GM21528 (cell line): ENCODE data around the gene GRWD1.

Experiments used
- ATAC-seq: cut with Tn5 transposase; IDR thresholded peaks from one replicate; pipeline ENCODE4 v1.9.1; 2021; ENCODE audit warnings: mild to moderate bottlenecking, moderate library complexity; ENCODE audit not compliant: unreplicated experiment, low FRiP score

GRWD1 gene

DNA sequence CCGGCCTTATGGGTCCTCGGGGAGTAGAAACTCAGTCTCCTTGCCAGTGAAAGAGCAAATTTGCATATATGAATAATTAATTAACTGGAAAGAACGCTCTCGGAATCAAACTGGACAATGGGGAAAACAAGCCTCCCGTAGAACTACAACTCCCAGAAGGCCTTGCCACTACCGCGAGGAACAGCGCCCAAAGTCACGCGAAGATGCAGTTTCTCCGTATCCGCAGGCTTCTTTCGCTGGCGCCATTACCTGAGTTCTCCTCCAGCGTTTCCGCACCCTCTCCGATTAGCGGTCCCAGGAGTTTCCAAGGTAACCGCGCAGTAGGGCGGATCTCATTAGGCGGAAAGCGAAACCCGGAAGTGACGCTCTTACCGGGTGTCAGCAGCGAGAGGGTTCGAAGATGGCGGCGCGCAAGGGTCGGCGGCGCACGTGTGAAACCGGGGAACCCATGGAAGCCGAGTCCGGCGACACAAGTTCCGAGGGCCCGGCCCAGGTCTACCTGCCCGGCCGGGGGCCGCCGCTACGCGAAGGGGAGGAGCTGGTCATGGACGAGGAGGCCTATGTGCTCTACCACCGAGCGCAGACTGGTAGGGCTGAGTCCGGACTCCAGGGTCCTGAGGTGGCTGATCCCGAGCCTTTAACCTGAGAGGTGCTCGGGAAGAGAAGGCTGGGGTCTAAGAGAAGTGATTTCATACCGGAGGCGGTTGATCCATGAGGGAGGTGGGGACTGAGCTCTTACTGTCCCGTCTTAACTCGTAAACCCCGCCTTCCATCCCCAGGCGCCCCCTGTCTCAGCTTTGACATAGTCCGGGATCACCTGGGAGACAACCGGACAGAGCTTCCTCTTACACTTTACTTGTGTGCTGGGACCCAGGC is at the start of gene GRWD1:
TSS of gene GRWD1 (plus strand) at position 378 of the 876 bp plus-strand sequence. CDS start at position 401, 23 bp downstream.
- peak; percentile 71 for ATAC-seq

DNA sequence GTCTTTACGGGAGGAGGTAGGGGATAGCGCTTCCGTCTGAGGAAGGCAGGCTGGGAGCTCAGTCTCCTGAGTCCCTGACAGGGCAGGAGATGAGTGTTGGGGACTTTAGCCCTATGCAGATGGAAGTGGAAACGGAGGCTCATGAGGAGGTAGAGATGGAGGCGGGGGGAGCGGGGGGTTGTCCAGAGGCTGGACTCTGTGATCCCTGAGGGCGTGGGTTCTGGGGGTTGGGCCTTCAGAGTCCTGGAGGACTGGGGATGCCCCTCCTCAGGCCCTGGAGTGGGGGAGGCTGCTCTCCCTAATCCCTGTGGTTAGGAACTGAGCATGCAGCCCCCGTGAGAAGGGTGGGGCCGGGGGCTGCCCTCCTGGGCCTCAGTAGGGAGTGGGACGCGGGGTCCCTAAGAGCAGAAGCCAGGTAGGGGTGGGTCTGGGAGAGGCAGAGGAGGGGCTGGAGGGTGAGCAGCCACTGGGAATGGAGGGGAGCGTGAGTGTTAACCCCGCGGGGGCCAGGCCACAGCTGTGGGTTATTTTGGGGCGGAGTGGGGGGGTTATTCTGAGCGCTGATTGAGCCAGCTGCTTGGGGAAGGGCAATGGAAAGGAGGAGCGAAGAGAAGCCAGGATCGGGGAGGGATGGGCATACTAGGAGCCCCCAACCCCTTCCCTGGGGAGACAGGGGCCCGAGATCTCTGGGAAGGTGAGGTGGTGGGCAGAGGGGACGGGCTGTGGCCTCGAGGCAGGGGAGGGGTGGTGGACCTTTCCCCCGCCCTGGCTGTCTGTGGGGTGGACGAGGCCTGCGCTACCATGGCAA is 49.6 kb upstream of the GRWD1 start:
- no peak for ATAC-seq

DNA sequence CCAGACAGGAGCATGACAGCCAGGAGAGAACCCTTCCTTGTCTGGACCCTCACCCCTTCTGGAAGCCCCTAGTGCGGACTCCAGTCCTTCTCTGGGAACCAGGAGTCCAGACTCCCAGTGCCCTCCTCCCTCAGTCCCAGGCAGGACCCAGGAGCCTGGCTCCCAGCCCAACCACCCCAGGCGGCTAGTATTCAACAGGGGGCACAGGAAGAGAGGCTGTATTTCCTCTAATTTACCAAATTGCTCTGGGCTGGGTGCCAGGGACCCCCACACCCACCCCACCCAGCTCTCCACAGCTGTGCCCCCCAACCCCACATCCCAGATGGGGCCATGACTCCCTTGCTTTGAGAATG is 49.0 kb upstream of the GRWD1 start:
- no peak for ATAC-seq

DNA sequence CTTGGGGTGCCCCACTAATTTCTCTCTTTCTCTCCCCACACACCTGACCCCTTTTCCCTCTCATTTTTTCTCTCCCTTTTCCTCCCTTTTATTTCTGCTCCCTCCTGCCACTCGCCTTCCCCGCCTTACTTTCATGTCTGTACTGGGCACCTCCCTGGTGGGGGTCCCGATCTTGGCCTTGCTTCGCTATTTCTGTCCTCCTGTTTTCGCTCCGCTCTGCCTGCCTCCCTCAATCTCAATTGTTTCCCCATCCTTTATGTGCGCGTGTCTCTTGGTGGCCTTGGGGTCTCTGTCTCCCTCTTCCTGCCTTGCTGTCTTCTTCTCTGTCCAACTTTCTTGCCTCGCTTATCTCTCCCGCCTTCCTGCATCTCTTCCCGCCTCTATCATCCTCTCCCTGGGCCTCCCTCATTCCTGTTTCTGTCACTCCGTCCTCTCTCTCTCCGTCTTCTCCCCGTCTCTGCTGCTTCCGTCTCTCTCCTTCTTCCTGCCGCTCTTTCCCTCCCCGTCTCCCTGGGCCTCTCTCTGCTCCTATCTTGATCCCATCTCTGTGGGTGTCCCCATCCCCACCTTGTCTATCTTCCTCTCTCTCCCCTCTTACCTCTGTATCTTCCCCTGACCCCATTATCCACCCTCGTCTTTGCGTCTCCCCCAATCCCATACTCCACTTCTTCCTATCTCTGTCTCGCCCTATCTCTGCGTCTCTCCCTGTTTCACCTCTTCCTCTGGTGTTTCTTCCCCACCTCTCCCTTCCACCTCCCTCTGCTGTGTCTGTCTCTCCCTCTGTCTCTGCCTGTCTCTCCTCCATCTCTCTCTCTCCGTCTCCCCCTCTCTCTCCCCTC is 48.3 kb upstream of the GRWD1 start:
- ATAC-seq = no peak

DNA sequence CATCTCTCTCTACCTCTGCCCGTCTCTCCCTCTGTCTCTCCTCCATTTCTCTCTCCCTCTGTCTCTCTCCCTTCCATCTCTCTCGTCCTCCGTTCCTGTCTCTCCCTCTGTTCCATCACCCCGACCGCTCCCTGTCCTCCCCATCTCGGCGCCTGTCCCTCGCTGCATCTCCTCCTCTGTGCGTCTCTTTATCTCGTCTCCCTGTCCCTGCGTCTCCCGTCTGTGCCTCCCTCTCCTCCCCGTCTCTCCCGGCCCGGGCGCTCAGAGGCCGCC is 47.7 kb upstream of the GRWD1 start:
- no peak for ATAC-seq

DNA sequence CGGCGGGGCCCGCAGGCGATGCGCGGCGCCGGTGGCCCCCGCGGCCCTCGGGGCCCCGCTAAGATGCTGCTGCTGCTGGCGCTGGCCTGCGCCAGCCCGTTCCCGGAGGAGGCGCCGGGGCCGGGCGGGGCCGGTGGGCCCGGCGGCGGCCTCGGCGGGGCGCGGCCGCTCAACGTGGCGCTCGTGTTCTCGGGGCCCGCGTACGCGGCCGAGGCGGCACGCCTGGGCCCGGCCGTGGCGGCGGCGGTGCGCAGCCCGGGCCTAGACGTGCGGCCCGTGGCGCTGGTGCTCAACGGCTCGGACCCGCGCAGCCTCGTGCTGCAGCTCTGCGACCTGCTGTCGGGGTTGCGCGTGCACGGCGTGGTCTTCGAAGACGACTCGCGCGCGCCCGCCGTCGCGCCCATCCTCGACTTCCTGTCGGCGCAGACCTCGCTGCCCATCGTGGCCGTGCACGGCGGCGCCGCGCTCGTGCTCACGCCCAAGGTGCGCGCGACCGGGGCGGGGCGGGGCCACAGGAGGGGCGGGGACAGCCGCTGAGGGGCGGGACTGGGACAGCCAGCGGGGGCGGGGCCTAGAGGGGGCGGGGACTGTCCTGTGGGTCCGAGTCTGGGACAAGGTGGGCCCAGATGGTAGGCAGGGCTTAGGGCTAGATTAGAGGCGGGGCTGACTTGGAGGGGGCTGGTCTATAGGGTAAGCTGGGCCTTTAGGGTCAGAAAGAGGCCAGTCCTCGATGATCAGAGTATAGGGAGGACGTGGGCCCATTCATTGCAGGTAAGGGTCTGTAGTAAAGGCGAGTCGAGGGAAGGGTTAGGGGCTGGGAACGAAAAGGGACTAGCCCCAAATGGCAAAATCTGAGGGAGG is 47.2 kb upstream of the GRWD1 start:
- ATAC-seq = no peak

DNA sequence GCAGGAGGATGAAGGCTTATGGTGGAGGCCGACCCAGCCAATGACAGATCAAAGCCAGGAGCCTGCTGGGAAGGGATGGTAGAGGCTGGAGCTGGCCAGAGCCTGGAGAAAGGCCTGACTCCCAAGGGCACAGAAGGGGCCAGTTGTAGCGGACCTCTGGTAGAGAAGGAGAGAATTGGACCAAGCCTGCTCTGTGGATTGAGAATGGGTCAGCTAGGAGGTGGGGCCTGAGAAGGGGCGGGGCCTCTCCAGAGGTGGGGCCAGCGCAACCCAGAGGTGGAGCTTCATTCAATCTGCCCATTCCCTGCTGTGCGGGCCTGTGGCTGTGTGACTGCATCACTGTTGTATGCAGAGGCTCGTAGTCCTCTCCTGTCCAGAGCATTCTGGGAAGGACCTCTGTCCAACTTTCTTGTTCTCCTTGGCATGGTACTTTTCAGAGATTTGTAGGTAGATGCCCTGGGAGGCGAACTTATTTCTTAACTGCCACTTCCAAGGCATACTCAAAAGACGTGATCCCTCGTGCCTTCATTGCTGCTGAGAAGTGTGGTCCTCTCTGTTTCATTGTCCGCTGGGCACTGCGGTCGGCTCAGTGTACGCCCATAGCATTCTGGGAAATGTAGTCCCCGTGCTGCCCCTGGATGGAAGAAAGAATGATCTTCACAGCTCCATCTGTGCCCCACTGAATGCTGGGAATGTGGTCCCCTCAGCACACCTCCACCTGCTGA is 45.6 kb upstream of the GRWD1 start:
- no peak for ATAC-seq

DNA sequence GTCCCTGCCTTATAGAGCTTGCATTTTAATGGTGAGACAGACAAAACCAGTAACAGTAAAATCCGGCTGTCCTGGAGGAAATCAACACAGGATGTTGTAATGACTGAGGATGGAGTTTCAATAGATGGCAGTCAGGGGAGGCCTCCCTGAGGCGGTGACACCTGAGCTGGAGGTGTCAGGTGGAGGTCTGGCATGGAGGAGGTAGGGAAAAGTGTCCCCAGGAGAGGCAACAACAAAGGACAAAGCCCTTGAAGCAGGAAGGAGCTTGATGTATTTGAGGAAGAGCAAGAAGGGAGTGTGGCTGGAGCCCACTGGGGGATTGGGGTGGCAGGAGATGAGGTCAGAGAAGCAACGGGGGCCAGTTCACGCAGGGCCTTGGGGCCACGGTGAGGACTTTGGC is 44.5 kb upstream of the GRWD1 start:
- no peak for ATAC-seq

DNA sequence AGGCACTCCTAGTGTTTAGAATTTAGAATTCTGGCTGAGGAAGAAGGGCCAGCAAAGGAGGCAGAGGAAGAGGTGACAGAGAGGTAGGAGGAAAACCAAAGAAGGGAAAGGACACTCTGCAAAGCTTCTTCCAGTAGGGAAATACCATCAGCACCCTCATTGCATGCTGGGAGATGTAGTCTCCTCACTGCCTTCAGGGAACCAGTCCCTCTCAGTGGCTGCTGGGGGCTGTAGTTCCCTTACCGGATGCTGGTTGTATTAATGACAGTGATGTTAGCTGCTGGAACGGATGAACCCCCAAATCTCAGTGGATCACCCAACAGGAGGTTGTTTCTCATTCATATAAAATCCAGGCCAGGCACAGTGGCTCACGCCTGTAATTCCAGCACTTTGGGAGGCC is 42.2 kb upstream of the GRWD1 start:
- ATAC-seq = no peak

DNA sequence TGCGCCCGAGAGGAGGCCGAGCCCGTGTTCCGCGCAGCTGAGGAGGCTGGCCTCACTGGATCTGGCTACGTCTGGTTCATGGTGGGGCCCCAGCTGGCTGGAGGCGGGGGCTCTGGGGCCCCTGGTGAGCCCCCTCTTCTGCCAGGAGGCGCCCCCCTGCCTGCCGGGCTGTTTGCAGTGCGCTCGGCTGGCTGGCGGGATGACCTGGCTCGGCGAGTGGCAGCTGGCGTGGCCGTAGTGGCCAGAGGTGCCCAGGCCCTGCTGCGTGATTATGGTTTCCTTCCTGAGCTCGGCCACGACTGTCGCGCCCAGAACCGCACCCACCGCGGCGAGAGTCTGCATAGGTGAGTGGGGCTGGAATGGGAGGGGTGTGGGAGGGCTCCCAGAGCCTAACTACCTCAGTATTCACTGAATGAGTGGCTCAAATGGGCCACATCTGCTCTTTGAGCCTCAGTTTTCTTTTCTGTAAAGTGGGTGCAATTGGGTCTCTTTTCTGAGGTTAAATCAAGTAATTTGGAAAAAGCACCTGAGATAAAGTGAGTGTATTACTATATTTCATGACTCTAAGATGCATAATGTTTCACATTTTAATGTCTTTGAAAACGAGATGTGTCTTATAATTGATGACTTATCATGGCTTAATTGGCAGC is 40.6 kb upstream of the GRWD1 start:
- no peak for ATAC-seq

DNA sequence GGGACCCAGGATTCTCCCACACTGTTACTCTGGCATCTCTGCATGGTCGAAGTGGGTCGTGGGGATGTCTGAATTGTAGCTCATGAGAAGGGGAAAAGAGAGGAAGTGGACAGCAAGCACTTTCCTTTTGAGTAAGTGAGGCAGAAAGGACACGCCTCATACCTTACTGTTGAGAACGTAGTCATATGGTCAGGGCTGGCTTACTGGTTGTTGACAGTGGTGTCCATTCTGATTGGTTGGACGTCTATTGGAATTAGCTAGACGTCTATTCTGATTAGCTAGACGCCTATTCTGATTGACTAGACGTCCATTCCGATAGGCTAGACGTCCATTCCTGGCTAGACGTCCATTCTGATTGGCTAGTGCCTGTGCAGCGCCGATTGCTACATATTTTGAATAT is 39.9 kb upstream of the GRWD1 start:
- no peak for ATAC-seq

DNA sequence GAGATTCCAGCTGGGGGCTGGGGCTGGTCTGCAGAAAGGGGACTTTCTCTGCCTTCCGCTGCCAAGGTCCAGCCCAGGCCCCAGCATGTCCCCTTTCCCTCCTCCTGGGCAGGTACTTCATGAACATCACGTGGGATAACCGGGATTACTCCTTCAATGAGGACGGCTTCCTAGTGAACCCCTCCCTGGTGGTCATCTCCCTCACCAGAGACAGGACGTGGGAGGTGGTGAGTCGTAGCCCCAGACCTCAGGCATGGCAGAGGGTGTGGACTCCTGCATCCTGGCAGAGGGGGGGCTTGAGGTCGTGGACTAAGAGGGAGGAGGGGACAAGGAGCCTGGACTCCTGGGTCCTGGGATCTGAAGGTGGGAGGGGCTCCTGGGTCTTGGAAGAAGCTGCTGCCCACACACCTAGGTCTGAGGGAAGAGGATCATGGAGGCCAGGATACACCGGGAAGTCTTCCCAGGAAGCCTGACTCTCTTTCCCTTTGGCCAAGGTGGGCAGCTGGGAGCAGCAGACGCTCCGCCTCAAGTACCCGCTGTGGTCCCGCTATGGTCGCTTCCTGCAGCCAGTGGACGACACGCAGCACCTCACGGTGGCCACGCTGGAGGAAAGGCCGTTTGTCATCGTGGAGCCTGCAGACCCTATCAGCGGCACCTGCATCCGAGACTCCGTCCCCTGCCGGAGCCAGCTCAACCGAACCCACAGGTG is 31.8 kb upstream of the GRWD1 start:
- ATAC-seq = no peak

DNA sequence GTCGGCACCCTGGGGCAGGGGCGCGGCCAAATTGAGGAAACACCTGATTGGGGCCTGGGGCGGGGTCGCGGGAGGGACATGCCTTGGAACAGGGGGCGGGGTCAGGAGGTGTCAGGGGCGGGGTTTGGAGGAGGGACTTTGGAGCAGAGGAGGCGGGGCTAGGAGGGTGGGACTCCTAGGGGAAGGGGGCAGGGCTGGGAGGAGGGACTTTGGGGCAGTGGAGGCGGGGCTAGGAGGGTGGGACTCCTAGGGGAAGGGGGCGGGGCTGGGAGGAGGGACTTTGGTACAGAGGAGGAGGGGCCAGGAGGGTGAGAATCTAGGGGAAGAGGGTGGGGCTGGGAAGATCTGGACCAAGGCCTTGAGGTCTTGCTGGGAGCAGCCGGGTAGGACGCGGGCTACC is 30.4 kb upstream of the GRWD1 start:
- ATAC-seq = no peak

DNA sequence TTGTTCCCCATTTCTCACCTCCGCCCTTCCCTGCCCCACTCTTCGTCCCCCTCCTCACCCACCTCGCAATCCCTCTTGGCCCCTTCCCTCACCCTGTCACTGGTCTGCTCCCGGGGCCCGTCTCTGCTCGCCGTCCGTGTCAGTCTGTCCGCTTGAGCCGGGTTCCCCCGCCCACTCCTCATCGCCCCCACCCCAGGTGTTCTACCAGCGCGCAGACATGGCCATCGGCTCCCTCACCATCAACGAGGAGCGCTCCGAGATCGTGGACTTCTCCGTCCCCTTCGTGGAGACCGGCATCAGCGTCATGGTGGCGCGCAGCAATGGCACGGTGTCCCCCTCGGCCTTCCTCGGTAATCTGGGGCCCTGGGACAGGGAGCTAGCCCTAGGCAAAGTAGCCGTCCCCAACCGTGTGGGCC is 30.0 kb upstream of the GRWD1 start:
- ATAC-seq = no peak

DNA sequence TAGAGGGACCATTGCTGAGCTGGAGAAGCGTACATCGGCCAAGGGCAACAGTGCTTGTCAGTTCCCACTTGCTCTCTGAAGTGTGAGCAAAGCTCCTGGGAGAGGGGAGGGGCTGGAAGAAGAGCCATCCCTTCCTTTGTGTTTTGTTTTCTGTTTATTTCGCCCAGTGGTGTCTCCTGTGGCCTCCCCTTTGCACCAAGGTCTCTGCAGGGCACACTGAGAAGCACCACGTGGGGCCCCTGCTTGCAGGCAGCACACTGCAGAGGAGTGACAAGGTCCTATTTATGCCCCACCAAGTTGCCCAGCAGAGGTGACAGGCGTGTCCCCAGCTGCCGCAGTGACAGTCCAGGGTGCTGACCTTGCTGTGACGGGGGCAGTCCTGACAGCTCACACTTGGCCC is 28.4 kb upstream of the GRWD1 start:
- no peak for ATAC-seq

DNA sequence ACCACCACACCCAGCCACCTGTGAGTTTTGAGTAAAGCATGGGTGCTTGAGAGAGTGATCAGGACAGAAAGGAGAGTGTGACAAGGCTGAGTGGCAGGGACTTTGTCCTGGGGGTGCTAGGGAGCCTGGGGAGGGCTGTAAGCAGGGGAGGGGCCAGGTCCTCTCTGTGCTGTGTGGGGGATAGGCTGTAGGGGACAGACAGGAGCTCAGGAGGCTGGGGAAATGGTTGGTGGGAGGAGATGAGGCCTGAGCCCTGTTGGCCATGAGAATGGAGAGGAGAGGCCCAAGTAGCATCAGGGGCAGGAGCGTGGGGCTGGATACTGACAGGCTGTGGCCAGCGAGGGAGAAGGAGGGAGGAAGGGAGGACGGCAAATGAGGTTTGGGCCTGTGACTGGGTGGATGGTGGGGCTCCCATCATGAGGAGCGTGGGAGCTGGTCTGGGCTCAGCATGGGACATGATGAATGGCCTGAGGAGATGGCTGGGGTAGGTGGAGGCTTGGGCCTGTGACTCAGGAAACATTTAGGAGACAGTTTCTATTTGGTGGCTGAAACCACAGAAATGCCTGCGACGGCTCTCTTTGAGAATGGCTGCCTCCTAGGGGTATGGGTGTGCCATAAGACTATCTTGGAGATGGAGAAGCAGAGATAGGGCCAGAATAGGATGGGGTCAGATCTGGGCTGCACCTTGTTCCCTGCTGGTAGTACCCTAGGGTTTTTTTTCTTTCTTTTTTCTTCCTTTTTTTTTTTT is 27.3 kb upstream of the GRWD1 start:
- ATAC-seq = no peak

DNA sequence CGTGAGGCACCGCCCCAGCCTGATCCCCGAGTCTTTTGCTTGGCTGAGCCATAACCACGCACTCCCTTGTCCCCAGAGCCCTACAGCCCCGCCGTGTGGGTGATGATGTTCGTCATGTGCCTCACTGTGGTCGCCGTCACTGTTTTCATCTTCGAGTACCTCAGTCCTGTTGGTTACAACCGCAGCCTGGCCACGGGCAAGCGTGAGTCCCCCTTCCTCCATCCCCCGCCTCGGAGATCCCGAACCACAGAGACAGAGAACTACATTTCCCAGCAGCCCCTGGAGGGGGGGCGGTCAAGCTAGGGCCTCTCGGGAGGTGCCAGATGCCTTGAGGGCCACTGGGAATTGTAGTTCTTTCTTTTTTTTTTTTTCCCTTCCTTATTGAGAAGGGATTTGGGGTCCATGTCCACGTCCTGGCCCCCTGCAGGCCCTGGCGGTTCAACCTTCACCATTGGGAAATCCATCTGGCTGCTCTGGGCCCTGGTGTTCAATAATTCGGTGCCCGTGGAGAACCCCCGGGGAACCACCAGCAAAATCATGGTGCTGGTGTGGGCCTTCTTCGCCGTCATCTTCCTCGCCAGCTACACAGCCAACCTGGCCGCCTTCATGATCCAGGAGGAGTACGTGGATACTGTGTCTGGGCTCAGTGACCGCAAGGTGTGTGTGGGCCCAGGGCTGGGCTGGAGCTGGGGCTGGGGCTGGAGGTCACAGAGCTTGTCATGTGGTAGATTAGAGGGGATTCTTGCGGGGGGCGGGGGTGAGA is 26.4 kb upstream of the GRWD1 start:
- peak; percentile 50 for ATAC-seq
